Choroid plexus epithelial cell (primary cell): ENCODE results near the gene COL15A1.

Source experiments
- DNase-seq: peaks from one replicate; pipeline ENCODE4 v3.0.0-alpha.2; 2010; ENCODE audit warnings: low read depth
- H3K4me3 ChIP-seq: 2 replicates; pipeline ENCODE4 v1.5.1; 2011; ENCODE audit warnings: low read depth, mild to moderate bottlenecking, control low read depth, low read length, moderate library complexity
- TF ChIP-seq, protein P1 (sequence below): conservative IDR thresholded peaks from 2 replicates; pipeline ENCODE4 v1.5.1; 2011; ENCODE audit warnings: low read depth, mild to moderate bottlenecking, control low read depth, inconsistent platforms, low read length, moderate library complexity

Gene COL15A1

DNA sequence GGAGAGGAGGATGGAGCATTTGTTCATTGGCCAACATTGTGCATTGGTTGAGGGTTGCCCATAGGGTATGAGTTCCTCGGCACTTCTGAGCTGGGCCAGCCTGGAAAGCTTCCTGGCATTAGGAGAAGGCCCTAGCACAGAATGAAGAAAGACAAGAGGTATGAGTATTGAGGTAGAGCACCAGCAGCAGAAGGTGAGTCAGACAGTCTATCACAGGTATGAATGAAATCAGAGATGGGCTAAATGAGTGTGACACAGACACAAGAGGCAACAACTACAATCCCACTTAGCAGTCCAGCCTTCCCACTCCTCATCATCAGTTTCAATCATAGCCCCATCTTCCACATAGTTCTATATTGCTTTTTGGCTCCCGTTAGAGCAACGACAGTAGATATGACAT, 135.8 kb downstream of the COL15A1 start:
- TF ChIP-seq, protein P1, sequence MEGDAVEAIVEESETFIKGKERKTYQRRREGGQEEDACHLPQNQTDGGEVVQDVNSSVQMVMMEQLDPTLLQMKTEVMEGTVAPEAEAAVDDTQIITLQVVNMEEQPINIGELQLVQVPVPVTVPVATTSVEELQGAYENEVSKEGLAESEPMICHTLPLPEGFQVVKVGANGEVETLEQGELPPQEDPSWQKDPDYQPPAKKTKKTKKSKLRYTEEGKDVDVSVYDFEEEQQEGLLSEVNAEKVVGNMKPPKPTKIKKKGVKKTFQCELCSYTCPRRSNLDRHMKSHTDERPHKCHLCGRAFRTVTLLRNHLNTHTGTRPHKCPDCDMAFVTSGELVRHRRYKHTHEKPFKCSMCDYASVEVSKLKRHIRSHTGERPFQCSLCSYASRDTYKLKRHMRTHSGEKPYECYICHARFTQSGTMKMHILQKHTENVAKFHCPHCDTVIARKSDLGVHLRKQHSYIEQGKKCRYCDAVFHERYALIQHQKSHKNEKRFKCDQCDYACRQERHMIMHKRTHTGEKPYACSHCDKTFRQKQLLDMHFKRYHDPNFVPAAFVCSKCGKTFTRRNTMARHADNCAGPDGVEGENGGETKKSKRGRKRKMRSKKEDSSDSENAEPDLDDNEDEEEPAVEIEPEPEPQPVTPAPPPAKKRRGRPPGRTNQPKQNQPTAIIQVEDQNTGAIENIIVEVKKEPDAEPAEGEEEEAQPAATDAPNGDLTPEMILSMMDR, result no peak
- no peak for DNase-seq
- no peak overlapping the region for H3K4me3 ChIP-seq

DNA sequence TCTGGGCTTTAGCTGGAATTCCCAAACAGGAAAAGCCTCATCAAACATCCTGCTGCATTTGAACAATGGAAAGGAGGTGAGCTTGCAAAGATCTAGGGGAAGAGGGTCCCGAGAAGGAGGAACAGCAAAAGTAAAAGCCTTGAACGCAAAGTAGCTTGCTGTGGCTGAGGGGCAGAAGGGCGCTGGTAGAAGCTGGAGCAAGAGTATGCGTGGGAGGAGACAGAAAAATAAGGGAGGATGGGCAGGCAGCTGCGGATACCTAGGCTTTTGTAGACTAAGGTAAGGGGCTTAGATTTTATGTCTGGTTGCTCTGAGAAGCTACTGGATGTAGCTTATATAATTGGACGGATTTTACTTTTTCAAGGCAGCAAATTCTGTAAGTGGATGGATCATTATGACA, 139.3 kb downstream of the COL15A1 start:
- H3K4me3 ChIP-seq, result no peak overlapping the region
- DNase-seq, result no peak
- TF ChIP-seq, protein P1, result no peak

DNA sequence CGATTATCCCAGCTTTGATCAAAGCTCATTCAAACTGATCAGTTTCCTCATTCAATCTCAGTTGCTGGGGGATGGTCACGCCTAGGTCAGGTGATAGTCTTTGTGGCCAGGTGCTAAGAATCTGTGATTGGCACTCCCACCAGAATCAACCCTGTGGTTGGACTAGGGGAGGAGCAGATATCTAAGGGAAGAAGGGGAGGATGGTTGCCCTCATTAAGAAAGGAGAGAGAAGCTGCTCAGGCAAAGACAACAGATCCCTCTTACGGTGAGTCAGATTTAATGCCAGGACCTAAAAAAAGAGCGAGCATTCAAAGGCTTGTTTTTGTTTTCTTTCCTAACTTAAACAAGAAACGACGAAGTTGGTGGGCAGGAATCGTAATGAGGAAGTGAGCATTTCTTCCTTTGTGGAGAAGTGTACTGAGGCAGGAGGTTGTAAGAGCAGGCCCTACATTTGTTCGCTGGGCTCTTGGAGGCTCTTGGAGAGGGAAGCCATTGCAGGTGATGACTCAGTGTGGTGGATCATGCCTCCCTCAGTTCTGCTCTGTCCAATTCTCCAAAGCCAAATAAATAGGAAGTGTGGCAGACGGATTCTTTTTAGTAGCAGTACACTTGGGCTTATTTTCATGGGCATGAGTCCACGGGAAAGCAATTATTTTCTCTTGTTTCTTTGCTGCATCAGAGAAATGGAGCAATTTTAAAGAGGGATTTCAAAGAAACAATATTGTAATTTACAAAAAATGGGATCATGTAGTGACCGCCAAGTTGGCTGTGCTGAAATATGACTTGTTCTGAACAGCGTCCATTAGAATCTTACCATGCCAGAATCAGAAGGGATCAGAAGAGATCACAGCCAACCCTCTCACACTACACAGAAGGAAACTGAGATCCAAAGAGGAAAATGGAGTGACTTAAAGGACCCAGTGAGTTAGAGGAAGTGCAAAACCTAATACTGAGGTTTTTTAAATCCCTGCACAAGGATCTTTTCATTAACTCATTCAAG, 142.5 kb downstream of the COL15A1 start:
- peak; percentile 69 for DNase-seq
- no peak overlapping the region for H3K4me3 ChIP-seq
- TF ChIP-seq, protein P1, result no peak

DNA sequence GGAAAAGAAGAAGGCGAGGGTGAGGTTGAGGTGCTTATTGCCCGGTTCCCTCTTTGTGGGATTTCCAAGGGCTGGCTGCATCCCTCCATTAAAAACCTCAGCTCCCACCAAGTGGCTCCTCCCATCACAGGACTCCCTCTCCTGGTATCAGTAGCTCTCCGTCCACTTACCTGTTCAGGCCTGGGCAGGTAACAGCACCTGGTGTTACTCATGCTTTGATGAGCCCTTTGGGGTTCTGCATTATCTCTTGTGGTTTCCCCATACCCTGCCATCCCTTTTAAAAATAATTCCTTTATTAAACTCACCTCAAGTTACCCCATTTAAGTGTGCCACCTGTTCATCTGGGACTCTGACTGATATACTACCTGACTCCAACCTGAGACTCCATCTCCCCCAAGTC, 143.8 kb downstream of the COL15A1 start:
- no peak for DNase-seq

DNA sequence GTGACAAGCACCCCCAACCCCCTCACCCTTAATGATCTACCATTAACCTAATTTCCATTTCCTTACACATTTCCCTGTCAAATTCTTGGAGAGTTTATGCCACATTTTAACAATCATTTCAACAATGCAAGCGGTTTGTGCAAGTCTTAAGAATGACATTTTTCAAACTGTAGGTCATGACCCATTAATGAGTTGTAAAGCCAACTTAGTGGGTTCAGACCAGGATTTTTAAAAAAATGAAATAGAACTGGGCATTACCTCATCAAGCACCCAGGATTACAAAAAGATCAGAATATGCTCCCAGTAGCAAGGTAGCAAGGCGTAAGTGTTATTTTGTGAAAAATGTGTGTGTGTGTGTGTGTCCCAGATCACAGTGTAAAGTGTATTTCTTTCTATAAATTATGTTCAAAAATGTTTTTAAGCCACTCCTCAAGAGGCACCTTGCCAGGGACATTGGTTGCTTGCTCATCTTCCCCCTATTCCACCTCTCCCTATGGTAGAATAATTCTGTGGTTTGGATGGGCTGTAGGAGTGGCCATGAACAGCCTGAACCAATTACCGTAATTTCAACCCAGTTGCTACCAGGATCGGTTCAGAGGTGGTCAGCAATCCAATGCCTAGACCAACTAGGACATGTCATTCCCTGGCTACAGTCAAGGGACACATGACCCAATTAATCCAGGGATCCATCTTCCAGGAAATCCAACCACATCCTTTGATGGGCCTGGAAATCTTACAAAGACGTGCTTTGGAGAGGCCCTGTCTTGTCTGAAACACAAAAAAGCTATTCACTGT, 146.8 kb downstream of the COL15A1 start:
- no peak for DNase-seq
- TF ChIP-seq, protein P1, result no peak
- no peak overlapping the region for H3K4me3 ChIP-seq

More for the DNA sequence above, 143.8 kb downstream of the COL15A1 start:
- TF ChIP-seq, protein P1, result no peak
- H3K4me3 ChIP-seq, result no peak overlapping the region

DNA sequence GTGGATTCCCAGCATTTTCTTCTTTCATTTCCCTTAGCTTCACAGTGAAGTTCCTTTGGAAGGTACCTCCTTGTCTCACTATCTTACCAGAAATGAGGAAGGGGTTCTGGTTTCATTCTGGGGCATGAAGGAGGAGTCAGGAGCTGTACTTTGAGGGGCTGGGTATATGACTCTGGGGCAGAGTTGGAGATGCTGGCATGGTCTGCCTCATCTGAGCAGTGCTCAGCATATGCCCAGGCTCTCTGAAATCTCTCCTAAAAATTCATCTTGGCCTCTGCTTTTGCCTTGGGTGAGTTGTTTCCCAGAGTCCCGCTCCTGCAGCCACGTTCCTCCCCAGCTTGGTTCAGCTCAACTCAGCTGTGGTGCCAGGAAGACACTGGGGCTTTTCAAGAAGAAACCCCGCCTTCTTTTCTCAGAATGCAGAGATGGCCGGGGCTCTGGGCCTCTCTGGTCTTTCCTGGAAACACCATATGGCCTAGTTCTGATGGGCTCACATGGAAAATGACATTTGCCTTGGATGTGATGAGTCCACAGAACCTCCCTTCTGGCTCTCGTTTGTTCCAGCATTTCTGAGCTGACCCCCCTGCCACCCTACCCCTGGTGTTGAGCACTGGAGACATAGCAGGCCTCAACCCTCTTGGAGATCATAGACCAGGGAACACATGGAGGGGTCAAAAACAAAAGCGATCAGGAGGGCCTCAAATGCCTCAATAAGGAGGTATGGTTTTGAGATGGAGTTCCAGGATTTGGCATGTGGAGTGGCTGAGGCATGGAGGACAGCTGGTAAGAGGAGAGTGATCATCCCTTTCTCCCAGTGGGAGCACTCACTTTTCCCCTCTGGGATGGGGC, 149.2 kb downstream of the COL15A1 start:
- no peak for DNase-seq
- TF ChIP-seq, protein P1, result no peak
- no peak overlapping the region for H3K4me3 ChIP-seq
